ENCODE data around the gene GTPBP6.

GTPBP6 gene

DNA sequence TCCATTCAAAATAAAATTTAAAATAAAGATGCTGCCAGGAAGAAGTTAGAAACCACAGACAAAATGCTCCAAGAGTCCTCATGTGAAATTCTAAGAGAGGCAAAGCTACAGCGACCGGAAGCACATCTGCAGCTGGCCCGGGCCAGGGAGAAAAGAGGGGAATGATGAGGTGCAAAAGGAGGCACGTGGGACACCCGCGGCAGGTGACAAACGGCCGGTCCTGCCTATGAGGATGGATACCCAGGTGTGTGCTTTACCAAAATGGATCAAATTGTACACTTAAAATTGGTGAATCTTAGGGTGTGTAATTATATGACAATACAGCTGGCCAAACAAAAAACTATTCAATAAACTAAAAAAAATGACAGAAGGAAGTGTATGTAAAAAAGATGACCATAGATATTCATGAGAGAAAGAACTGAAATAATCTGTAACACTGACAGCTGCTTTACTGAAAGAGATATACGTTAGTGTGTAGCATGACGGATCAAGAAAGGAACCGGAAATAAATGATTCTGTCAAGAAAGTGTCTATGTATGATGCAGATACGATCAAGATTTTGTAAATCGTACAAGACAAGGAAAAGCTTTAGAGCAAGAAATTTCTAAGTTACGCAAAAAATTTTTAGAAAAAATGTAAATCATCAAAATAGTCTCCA, 38.6 kb upstream of the GTPBP6 start:
- no peaks in the 10 kb centered on the region for H3K36me3 ChIP-seq (replicated peaks)
- no peak overlapping the region for H3K27ac ChIP-seq
- in situ Hi-C loops (cut with HindIII; ENCODE audit: low pct_ligation_motif_present, low sequenced_read_pairs), result no loop called here
- no peak for DNase-seq
- H3K4me3 ChIP-seq (ENCODE audit: low read depth, low read length), result no peak overlapping the region
- no peaks in the 10 kb centered on the region for H3K27me3 ChIP-seq (replicated peaks)
- no peak for TF ChIP-seq CTCF (IDR thresholded peaks at IDR 0.05; ENCODE audit: low read depth, low read length, missing control alignments)

DNA sequence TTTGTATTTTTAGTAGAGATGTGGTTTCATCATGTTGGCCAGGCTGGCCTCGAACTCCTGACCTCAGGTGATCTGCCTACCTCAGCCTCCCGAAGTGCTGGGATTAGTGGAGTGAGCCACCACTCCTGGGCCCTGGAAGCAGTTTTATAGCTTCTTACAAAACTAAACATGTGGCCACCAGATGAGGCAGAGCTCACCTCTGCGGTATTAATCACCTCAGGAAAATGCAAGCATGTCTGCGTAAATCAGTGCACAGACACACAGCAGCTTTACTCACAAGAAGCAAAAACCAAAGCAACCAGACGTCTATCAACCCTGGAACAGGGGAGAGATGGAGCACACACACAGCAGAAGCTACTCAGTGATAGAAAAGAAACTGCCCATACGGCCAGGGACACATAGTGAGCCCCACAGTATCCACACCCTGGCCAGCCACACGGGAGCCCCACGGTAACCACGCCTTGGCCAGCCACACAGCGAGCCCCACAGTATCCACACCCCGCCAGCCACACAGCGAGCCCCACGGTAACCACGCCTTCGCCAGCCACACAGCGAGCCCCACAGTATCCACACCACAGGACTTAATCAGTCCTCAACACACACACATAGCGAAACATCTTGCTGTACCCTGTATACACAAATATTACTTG, 37.9 kb upstream of the GTPBP6 start:
- H3K4me3 ChIP-seq (ENCODE audit: low read depth, low read length), result no peak overlapping the region
- DNase-seq, result no peak
- in situ Hi-C loops (cut with HindIII; ENCODE audit: low pct_ligation_motif_present, low sequenced_read_pairs), result no loop called here
- H3K27ac ChIP-seq, result no peak overlapping the region
- no peak for TF ChIP-seq CTCF (IDR thresholded peaks at IDR 0.05; ENCODE audit: low read depth, low read length, missing control alignments)
- no peaks in the 10 kb centered on the region for H3K27me3 ChIP-seq (replicated peaks)
- no peaks in the 10 kb centered on the region for H3K36me3 ChIP-seq (replicated peaks)

- no peak for TF ChIP-seq CTCF (IDR thresholded peaks at IDR 0.05; ENCODE audit: low read depth, low read length, missing control alignments)
- no peak overlapping the region for H3K4me3 ChIP-seq (ENCODE audit: low read depth, low read length)
- no peak for DNase-seq
- in situ Hi-C loops (cut with HindIII; ENCODE audit: low pct_ligation_motif_present, low sequenced_read_pairs), result no loop called here
- no peak overlapping the region for H3K27ac ChIP-seq
- H3K27me3 ChIP-seq (replicated peaks), result no peaks in the 10 kb centered on the region
- H3K36me3 ChIP-seq (replicated peaks), result no peaks in the 10 kb centered on the region
These were observed 36.9 kb upstream of the GTPBP6 start for GRCh38 chrX:355329-356050.

DNA sequence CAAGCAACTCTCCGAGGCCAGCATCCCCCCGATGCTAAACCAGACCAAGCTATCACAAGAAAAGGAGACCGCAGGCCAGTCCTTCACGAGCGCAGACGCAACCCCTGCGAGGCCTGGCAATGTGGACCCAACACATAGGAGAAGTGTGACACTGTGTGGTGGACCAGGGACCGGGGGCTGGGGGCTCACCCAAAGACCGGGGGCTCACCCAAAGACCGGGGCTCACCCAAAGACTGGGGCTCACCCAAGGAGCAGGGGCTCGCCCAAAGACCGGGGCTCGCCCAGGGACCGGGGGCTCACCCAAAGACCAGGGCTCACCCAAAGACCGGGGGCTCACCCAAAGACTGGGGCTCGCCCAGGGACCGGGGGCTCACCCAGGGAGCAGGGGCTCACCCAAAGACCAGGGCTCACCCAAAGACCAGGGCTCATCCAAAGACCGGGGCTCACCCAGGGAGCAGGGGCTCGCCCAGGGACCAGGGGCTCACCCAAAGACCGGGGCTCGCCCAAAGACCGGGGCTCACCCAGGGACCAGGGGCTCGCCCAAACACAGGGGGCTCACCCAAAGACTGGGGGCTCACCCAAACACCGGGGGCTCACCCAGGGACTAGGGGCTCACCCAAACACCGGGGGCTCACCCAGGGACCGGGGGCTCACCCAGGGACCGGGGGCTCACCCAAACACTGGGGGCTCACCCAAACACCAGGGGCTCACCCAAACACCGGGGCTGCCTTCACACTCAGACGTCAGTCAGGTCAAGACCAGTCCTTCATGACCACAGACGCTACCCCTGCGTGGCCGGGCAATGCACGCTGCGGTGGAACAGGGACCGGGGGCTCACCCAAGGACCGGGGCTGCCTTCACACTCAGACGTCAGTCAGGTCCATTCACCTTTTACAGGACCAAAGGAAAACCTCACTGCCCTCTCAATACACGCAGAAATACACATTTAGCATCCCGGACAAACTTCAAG, 35.3 kb upstream of the GTPBP6 start:
- Histone ChIP-seq H3K4me3 (ENCODE audit: low read depth, low read length) (no peak overlapping the region), H3K27me3 (replicated peaks) (no peaks in the 10 kb centered on the region), H3K36me3 (replicated peaks) (no peaks in the 10 kb centered on the region), H3K27ac (no peak overlapping the region)
- in situ Hi-C loops (cut with HindIII; ENCODE audit: low pct_ligation_motif_present, low sequenced_read_pairs), result no loop called here
- no peak for DNase-seq
- no peak for TF ChIP-seq CTCF (IDR thresholded peaks at IDR 0.05; ENCODE audit: low read depth, low read length, missing control alignments)

- in situ Hi-C loops (cut with HindIII; ENCODE audit: low pct_ligation_motif_present, low sequenced_read_pairs), result no loop called here
- no peaks in the 10 kb centered on the region for H3K27me3 ChIP-seq (replicated peaks)
- no peak for DNase-seq
- H3K4me3 ChIP-seq (ENCODE audit: low read depth, low read length), result no peak overlapping the region
- H3K27ac ChIP-seq, result no peak overlapping the region
- TF ChIP-seq CTCF (IDR thresholded peaks at IDR 0.05; ENCODE audit: low read depth, low read length, missing control alignments), result no peak
- H3K36me3 ChIP-seq (replicated peaks), result no peaks in the 10 kb centered on the region
These were observed 34.2 kb upstream of the GTPBP6 start for GRCh38 chrX:352582-353314.

Measured in brain microvascular endothelial cell (primary cell).